Testis (tissue), 2 donors: ENCODE results near the gene JAK2.

Source experiments
- CTCF ChIP-seq, 3 experiments: fragments of 450-650 bp in 2 of 3; fragments of 200-600 bp in 1 of 3; sonication (generic) in 1 of 3; IDR thresholded peaks; one replicate each; pipeline ENCODE4 v1.5.1; 2016 to 2019; ENCODE audit warnings: antibody characterized with exemption in 3 of 3, mild to moderate bottlenecking in 2 of 3, moderate library complexity in 1 of 3
- POLR2A ChIP-seq: fragments of 450-650 bp; IDR thresholded peaks from one replicate; pipeline ENCODE4 v1.6.1; 2017; ENCODE audit warnings: antibody characterized with exemption, mild to moderate bottlenecking, moderate library complexity

DNA sequence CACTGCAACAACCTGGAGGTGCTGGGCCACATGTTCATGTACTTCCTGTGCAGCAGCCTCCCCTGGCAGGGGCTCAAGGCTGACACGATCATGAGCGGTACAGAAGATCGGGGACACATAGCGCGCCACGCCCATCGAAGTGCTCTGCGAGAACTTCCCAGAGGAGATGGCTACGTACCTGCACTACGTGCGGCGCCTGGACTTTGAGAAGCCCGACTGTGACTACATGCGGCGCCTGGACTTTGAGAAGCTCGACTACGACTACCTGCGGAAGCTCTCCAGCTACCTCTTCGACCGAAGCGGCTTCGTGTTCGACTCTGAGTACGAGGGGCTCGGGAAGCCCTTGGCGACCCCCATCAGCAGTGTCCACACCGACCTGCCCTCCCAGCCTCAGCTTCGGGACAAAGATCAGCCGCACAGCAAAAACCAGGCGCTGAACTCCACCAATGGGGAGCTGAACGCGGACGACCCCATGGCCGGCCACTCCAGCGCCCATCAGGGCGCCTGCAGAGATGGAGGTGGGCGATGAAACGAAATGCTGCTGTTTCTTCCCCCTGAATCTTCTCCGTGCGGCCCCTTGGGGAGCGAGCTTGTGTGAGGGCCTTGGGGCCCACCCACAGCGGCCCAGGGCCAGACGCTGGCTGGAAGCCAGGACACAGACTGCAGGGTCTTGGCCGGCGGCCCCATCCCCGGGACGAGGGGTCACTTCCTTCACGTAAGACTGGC is 56.5 kb downstream of the JAK2 start:
- no peak for TF ChIP-seq POLR2A
- no peak for TF ChIP-seq CTCF (IDR thresholded peaks at IDR 0.05)
